D721Med (cell line): Measurements from ENCODE around the gene DNAJC4.
A peak's percentile ranks its signal among the peaks of the same experiment; 100 is the strongest.

Source experiments
- DNase-seq: peaks from one replicate; pipeline ENCODE4 v3.0.0; 2011; ENCODE audit warnings: low spot score; ENCODE audit not compliant: insufficient read length
- FAIRE-seq: peaks from 2 replicates; lab custom pipeline; 2011; peaks lifted over from hg19 to GRCh38; lab: Jason Lieb, UNC
- TF ChIP-seq, protein P1 (sequence below): IDR thresholded peaks from 2 replicates; pipeline ENCODE4 v1.5.1; 2012; ENCODE audit warnings: mild to moderate bottlenecking, control low read depth; ENCODE audit not compliant: insufficient read depth; ENCODE audit errors: missing control alignments

DNAJC4 gene

DNA sequence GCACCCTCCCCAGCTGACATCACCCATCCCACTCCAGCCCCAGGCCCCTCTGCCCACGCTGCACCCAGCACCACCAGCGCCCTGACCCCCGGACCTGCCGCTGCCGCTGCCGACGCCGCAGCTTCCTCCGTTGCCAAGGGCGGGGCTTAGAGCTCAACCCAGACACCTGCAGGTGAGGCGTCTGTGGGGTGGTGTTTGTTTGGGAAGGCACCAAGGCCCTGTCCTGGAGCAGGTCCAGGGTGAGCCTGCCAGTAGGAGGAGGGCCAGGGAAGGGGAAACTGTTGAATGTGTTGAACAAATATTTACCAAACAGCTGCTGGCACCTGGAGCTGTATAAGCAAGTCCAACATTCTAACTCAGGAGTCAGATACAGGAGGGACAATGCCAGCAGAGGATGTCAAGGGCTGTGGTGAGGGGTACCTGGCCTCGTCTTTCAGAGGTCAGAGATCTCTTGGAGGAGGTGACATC is 7.2 kb downstream of the DNAJC4 start:
- DNase-seq (no peak), FAIRE-seq (no peak)

DNA sequence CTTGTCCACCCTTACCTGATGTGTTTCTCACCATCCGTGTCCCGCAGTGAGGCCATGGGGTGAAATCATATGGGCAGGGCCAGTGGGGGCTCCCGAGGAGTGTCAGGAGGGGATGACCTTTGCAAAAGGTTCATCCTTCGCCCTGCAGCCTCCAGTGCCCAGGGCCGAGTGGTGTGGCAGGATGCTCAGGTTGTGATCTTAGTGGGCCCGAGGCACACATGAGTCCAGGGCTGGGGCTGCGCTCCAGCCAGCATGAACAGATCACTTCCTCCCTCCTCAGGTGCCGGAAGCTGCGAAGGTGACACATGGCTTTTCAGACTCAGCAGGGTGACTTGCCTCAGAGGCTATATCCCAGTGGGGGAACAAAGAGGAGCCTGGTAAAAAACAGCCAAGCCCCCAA is 7.7 kb downstream of the DNAJC4 start:
- TF ChIP-seq, protein P1, sequence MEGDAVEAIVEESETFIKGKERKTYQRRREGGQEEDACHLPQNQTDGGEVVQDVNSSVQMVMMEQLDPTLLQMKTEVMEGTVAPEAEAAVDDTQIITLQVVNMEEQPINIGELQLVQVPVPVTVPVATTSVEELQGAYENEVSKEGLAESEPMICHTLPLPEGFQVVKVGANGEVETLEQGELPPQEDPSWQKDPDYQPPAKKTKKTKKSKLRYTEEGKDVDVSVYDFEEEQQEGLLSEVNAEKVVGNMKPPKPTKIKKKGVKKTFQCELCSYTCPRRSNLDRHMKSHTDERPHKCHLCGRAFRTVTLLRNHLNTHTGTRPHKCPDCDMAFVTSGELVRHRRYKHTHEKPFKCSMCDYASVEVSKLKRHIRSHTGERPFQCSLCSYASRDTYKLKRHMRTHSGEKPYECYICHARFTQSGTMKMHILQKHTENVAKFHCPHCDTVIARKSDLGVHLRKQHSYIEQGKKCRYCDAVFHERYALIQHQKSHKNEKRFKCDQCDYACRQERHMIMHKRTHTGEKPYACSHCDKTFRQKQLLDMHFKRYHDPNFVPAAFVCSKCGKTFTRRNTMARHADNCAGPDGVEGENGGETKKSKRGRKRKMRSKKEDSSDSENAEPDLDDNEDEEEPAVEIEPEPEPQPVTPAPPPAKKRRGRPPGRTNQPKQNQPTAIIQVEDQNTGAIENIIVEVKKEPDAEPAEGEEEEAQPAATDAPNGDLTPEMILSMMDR = no peak
- FAIRE-seq = no peak
- DNase-seq = no peak

More for the DNA sequence above, 7.2 kb downstream of the DNAJC4 start:
- TF ChIP-seq, protein P1 = no peak

DNA sequence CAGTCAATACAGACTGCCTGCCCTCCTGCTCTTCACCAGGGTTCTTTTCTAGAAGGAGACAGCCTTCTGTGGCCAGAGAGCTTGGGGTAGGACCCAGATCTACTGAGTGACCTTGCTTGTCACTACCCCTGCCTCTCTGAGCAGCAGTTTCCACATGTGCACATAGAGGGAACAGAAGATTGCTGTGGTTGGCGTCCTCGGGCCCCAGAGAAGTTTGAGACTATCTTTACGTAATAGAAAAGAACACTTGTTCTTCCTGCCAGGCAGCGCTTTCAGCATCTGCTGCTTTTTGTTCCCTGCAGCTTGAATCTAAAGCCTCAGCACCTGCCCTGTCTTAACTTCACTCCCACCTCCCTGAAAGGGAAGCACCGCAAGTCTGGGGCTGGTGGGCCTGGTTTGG is 8.7 kb downstream of the DNAJC4 start:
- DNase-seq = no peak
- TF ChIP-seq, protein P1 = no peak
- FAIRE-seq = no peak

DNA sequence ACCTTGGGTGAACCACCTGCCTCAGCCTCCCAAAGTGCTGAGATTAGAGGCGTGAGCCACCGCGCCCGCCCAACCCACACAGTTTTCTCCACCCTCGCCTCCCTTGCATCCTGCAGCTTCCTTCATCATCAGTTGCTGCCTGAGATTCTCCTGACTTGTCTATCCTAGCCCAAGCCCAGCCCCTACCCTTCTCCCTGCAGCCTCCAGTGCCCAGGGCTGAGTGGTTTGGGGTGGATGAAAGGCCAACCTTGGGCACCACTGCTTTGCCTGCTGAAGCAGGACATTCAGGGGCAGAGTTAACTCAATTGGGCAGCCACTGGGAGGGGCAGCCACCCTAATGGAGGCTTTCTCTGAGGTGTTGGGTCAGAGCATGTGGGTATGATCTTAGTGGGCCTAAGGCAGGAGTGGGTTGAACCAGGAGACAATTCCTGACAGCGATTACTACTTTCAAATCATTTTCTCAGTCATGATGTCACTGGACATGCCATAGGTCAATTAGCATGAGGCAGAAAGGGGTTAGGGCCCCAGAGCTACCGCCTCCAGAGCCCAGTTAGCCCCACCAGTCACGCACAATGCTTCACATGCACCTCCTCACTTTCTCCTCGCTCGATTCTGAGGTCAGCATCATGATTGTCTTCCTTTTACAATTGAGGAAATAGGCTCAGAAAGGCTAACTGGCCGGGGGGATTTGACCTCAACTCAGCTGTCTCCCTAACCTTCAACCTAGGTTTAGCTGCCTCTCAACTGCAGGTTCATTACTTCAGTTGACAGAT is 9.5 kb downstream of the DNAJC4 start:
- DNase-seq (no peak), FAIRE-seq (no peak)
- TF ChIP-seq, protein P1 = no peak

DNA sequence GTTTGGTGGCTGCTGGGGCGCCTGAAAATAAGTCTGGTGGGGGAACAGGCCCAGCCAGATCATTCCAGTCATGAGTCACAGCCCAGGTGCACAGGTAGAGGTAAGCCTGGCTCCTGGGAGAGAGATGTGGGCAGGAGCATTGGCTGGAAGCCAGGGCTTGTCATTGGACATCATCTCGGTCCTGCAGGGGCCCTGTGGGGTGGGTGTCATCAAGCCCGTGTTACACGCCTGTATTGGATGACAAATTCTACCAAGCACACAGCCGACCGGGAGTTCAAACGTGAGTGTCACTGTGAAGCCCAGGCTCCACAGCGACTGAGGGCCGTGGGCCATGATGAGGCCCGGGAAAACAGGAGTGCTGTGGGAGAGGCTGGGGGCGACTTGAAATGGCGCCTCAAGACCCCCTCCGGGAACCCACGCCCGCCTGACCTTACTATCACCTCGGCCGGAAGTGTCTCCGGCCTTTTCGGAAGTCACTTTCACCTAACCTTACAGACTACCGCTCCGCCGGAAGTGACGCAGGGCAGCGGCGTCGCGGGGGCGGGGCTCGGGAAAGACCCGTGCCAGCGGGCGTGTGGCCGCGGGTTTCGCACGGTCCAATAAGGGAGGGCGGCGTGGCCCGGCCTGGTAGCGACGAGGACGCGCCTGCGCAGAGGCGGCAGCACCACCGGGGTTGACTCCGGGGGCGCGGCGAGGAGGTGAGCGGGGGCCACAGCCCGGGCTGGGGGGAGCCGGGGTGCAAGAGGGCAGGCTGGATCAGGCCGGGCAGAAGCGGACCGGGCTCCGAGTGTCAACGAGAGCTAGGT is 10.3 kb downstream of the DNAJC4 start, which contains the start of gene FKBP2:
FKBP2 (plus strand) TSS at position 661 of the 806 bp plus-strand sequence. CDS start 1,293 bp downstream, outside the sequence.
- no peak for FAIRE-seq
- peak; percentile 90 for DNase-seq
- TF ChIP-seq, protein P1 = no peak

DNA sequence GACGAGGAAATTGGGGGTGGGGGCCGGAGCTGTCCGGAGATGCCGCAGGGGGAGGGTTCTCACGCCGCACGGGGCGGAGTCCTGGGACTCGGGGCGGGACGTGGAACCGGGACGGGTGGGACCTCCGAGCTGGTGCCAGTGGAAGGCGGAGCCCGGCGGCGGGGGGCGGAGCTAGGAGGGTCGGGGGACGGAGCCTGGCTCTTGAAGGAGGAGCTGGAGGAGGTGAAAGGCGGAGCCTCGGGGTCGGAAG is 10.8 kb downstream of the DNAJC4 start:
- no peak for FAIRE-seq
- DNase-seq = peak; percentile 76
- TF ChIP-seq, protein P1 = no peak
